Measurements from ENCODE around the gene RERE.

RERE gene

GRCh38 chr1:8423692-8424538 lies 393.5 kb downstream of the RERE start (continued):
- no peak for TF ChIP-seq PBX3 (CRISPR knock-in tag; IDR thresholded peaks at IDR 0.05)
- TF ChIP-seq KLF10 (tag by site-specific recombination; IDR thresholded peaks at IDR 0.05): 0 out of 2 replicates have a peak, but pooled peaks have one; percentile 31
- TF ChIP-seq MEIS1 (CRISPR knock-in tag; IDR thresholded peaks at IDR 0.05; ENCODE audit: borderline replicate concordance): 0 out of 2 replicates have a peak, but pooled peaks have one; percentile 39
- TF ChIP-seq KLF16 (tag by site-specific recombination; IDR thresholded peaks at IDR 0.05): 0 out of 2 replicates have a peak, but pooled peaks have one; percentile 47
- TF ChIP-seq GLIS1 (tag by site-specific recombination; IDR thresholded peaks at IDR 0.05): peak; percentile 78
- TF ChIP-seq SP2 (tag by site-specific recombination; IDR thresholded peaks at IDR 0.05): peak; percentile 61
- no peak for TF ChIP-seq ZNF571 (tag by site-specific recombination; IDR thresholded peaks at IDR 0.05)
- TF ChIP-seq ZNF24 (tag by site-specific recombination; IDR thresholded peaks at IDR 0.05): no peak
- no peak for TF ChIP-seq ZNF623 (tag by site-specific recombination; IDR thresholded peaks at IDR 0.05)
- no peak for TF ChIP-seq ZNF221 (tag by site-specific recombination; IDR thresholded peaks at IDR 0.05; ENCODE audit: borderline replicate concordance)
- no peak for TF ChIP-seq ZNF530 (tag by site-specific recombination; IDR thresholded peaks at IDR 0.05; ENCODE audit: low read depth)
- TF ChIP-seq ZBTB10 (tag by site-specific recombination; IDR thresholded peaks at IDR 0.05): peak; percentile 63; the same call in 1 of the 2 replicates
- no peak for TF ChIP-seq ZNF580 (tag by site-specific recombination; IDR thresholded peaks at IDR 0.05)

- ChIA-PET POLR2A (interaction anchor here (1.0 to 1.5 kb wide), 3 partner anchors 10 to 102 kb away, joined by 3 to 6 read pairs (median 4); no protein-coding TSS in a partner anchor), CTCF (interaction anchor here (0.6 to 1.0 kb wide), 5 partner anchors 8 to 438 kb away, joined by 3 to 4 read pairs (median 3); no protein-coding TSS in a partner anchor)
- Histone ChIP-seq H3K27ac (ENCODE audit: extremely low read depth, low read depth, low read length) (peak overlapping the region; percentile 87), H3K4me3 (ENCODE audit: low read depth, low read length) (peak overlapping the region; percentile 70), H3K9me3 (ENCODE audit: control insufficient read depth, insufficient read depth, low read depth, low read length) (no peaks in the 10 kb centered on the region), H3K36me3 (ENCODE audit: control insufficient read depth in 2 of 2, insufficient read depth in 1 of 2, low read length in 2 of 2) (peaks cover 0 to 24% of the 10 kb centered on the region in 2 experiments; a peak in 2 of 3 replicates), H3K4me1 (ENCODE audit: control insufficient read depth, insufficient read depth, low read length) (peaks cover 10% of the 10 kb centered on the region; the same call in 1 of the 2 replicates)
- no peak for TF ChIP-seq ZNF677 (tag by site-specific recombination; IDR thresholded peaks at IDR 0.05)
- no peak for TF ChIP-seq ZNF19 (tag by site-specific recombination; IDR thresholded peaks at IDR 0.05; ENCODE audit: low read depth)
- TF ChIP-seq ZNF639 (tag by site-specific recombination; IDR thresholded peaks at IDR 0.05): no peak
- no peak for TF ChIP-seq EGR2 (tag by site-specific recombination; IDR thresholded peaks at IDR 0.05; ENCODE audit: low read depth)
- TF ChIP-seq YY2 (tag by site-specific recombination; IDR thresholded peaks at IDR 0.05): no peak
- TF ChIP-seq PRDM10 (tag by site-specific recombination; IDR thresholded peaks at IDR 0.05): peak; percentile 65; the same call in 1 of the 2 replicates
- peak; percentile 31; the same call in 1 of the 2 replicates for TF ChIP-seq ZFHX2 (tag by site-specific recombination; conservative IDR thresholded peaks at IDR 0.05)
- 0 out of 2 replicates have a peak, but pooled peaks have one; percentile 29 for TF ChIP-seq KLF16 (tag by site-specific recombination; IDR thresholded peaks at IDR 0.05)
- peak; percentile 68 for TF ChIP-seq GLIS2 (tag by site-specific recombination; IDR thresholded peaks at IDR 0.05)
- no peak for TF ChIP-seq ZBTB49 (tag by site-specific recombination; IDR thresholded peaks at IDR 0.05; ENCODE audit: low read depth)
- TF ChIP-seq ZNF549 (tag by site-specific recombination; IDR thresholded peaks at IDR 0.05): no peak
Observed at GRCh38 chr1:8423269-8423691, 394.2 kb downstream of the RERE start.

Measured in HEK293 (cell line).